ENCODE measurements around the gene S1PR5. TPM values are rescaled to one million over a fixed set of nuclear protein-coding genes. Genes with fewer than 3 reads are reported as not detected.

The S1PR5 gene
- total and polyA plus RNA-seq, 2 of the 8 experiments (the other 6 are each of a cell fraction or from before 2014, with no cell fraction given): 2.4 to 8.6 TPM

GRCh38 chr19:10544242-10544752, 27.1 kb upstream of the S1PR5 start:
- Histone ChIP-seq H3K9me3 (ENCODE audit: insufficient read depth in 2 of 2, low read depth in 1 of 2, low read length in 1 of 2) (no peaks in the 10 kb centered on the region), H3K4me3 (ENCODE audit: extremely low read depth in 1 of 4, insufficient read depth in 2 of 4, low read depth in 3 of 4, low read length in 4 of 4) (peak overlapping the region; percentile 57 to 99 (median 88)), H4K5ac (ENCODE audit: insufficient read length, low read depth, low read length) (no peak overlapping the region), H2BK15ac (ENCODE audit: low read length) (no peak overlapping the region), H2AK5ac (ENCODE audit: low read depth, low read length) (no peak overlapping the region), H3K9ac (replicated peaks in 1 of 4; ENCODE audit: extremely low read depth in 1 of 4, low read depth in 3 of 4, low read length in 3 of 4) (peak overlapping the region in 3 of 4 experiments; percentile 67 to 98 (median 74); a peak in 6 of 7 replicates), H2BK20ac (ENCODE audit: low read length) (no peak overlapping the region), H3K79me2 (ENCODE audit: control insufficient read depth in 1 of 2, insufficient read depth in 2 of 2, low read length in 2 of 2) (peaks cover 0 to 16% of the 10 kb centered on the region in 2 experiments; a peak in 2 of 4 replicates), H3K79me1 (ENCODE audit: low read depth, low read length) (peaks cover 9% of the 10 kb centered on the region), H4K8ac (ENCODE audit: extremely low read depth, insufficient read depth, low read length) (peak overlapping the region; percentile 95; the same call in 1 of the 2 replicates), H3K18ac (ENCODE audit: extremely low read depth, low read length) (no peak overlapping the region), H3K14ac (ENCODE audit: insufficient read length) (no peak overlapping the region), H3K27ac (ENCODE audit: low read depth, low read length) (peak overlapping the region; percentile 2; the same call in 1 of the 2 replicates), H2BK5ac (ENCODE audit: low read depth, low read length) (no peak overlapping the region), H4K91ac (replicated peaks; ENCODE audit: insufficient read length, low read length) (no peak overlapping the region), H3K23me2 (ENCODE audit: low read depth, low read length) (peaks cover 2% of the 10 kb centered on the region; the same call in 1 of the 2 replicates), H3K56ac (replicated peaks; ENCODE audit: insufficient read length, low read depth, low read length) (no peak overlapping the region), H2AFZ (ENCODE audit: low read length) (no peak overlapping the region), H2BK120ac (replicated peaks; ENCODE audit: low read depth, low read length) (no peak overlapping the region), H3K36me3 (ENCODE audit: control insufficient read depth in 2 of 4, insufficient read depth in 4 of 4, low read length in 3 of 4) (peaks cover 2 to 10% (median 8%) of the 10 kb centered on the region in 4 experiments; a peak in 5 of 8 replicates), H3K27me3 (replicated peaks in 1 of 4; ENCODE audit: control insufficient read depth in 3 of 4, extremely low read depth in 1 of 4, insufficient read depth in 3 of 4, low read length in 3 of 4) (no peaks in the 10 kb centered on the region), H2BK12ac (ENCODE audit: low read depth, low read length) (no peak overlapping the region), H3K4me1 (replicated peaks in 1 of 4; ENCODE audit: control insufficient read depth in 3 of 4, insufficient read depth in 4 of 4, low read length in 3 of 4) (peaks cover 0 to 4% (median 3%) of the 10 kb centered on the region in 4 experiments; a peak in 4 of 7 replicates), H3K4ac (replicated peaks; ENCODE audit: insufficient read length, low read depth, low read length) (no peak overlapping the region), H3K23ac (ENCODE audit: insufficient read length) (no peak overlapping the region), H4K20me1 (replicated peaks in 1 of 2; ENCODE audit: control insufficient read depth in 1 of 2, insufficient read depth in 2 of 2, low read length in 2 of 2) (peaks cover 0 to 7% of the 10 kb centered on the region in 2 experiments), H3K4me2 (ENCODE audit: insufficient read depth in 1 of 2, low read depth in 2 of 2, low read length in 2 of 2) (peak overlapping the region; percentile 44 to 78)
- FAIRE-seq (no peak), DNase-seq (ENCODE audit: low read depth in 1 of 2, low spot score in 2 of 2) (no peak)
- POLR2A ChIA-PET (ENCODE audit: partially characterized antibody): interaction anchor here (0.8 to 2.8 kb wide), 5 partner anchors 11 to 164 kb away, joined by 3 to 9 read pairs (median 4); partner anchors contain the start of genes KRI1 and TYK2
- CTCF ChIA-PET (ENCODE audit: partially characterized antibody): interaction anchor here (0.6 to 4.2 kb wide), 4 partner anchors 10 to 324 kb away, joined by 3 to 25 read pairs (median 4); no protein-coding TSS in a partner anchor
- WGBS, 2 experiments (ENCODE audit: extremely low coverage in 1 of 2, insufficient coverage in 1 of 2, insufficient read length in 1 of 2, insufficient replicate concordance in 2 of 2, low coverage in 1 of 2, low lambda C conversion rate in 2 of 2, missing lambda C conversion rate in 1 of 2): 30% methylated on average over 22 of the region's 22 CpGs; no CpG with 5 or more reads in 1 of the 2 experiments
- no peak for TF ChIP-seq EP300 (IDR thresholded peaks at IDR 0.05; ENCODE audit: borderline replicate concordance in 1 of 2, low read depth in 2 of 2, low read length in 2 of 2)
- TF ChIP-seq HDAC2 (IDR thresholded peaks at IDR 0.05; ENCODE audit: borderline replicate concordance in 1 of 2, low read depth in 2 of 2, low read length in 2 of 2): peak in 1 of 2 experiments; percentile 36; a peak in 1 of 4 replicates
- TF ChIP-seq KDM1A (IDR thresholded peaks at IDR 0.05; ENCODE audit: borderline replicate concordance, low read length): peak; percentile 96

Measured in H1 (cell line).